ENCODE data around the gene SLC24A1. TPM values are rescaled to one million over a fixed set of nuclear protein-coding genes. Genes with fewer than 3 reads are reported as not detected.

SLC24A1 gene
- total and polyA plus RNA-seq, 2 experiments from 2014 or later = 4.9 to 7.2 TPM

GRCh38 chr15:65619626-65620290 is 2.0 kb upstream of the SLC24A1 start:
- H3K4me2 ChIP-seq (ENCODE audit: unreplicated experiment) = no peak overlapping the region
- no peaks in the 10 kb centered on the region for H3K9me2 ChIP-seq (ENCODE audit: insufficient read depth)
- H3K9ac ChIP-seq = no peak overlapping the region
- in situ Hi-C loops (cut with MboI) = no loop called here
- no peaks in the 10 kb centered on the region for H4K20me1 ChIP-seq (ENCODE audit: insufficient read depth)
- no peak overlapping the region for H3K4me3 ChIP-seq
- H3K9me3 ChIP-seq (ENCODE audit: low read depth) = no peaks in the 10 kb centered on the region
- H3K79me2 ChIP-seq (ENCODE audit: insufficient read depth) = no peaks in the 10 kb centered on the region
- no peak overlapping the region for H3K27ac ChIP-seq
- TF ChIP-seq EZH2phosphoT487 (IDR thresholded peaks at IDR 0.05; ENCODE audit: insufficient read depth, low read depth) (no peak), EZH2 (IDR thresholded peaks at IDR 0.05; ENCODE audit: insufficient read depth, poor library complexity, severe bottlenecking) (no peak)
- no peaks in the 10 kb centered on the region for H3F3A ChIP-seq (ENCODE audit: insufficient read depth)
- no peaks in the 10 kb centered on the region for H3K4me1 ChIP-seq (ENCODE audit: insufficient read depth)
- no peak for DNase-seq
- no peaks in the 10 kb centered on the region for H3K27me3 ChIP-seq (replicated peaks; ENCODE audit: insufficient read depth)
- no peak overlapping the region for H2AFZ ChIP-seq
- no peaks in the 10 kb centered on the region for H3K36me3 ChIP-seq (ENCODE audit: low read depth)
- 84 to 85% methylated on average over 5 of the region's 5 CpGs for WGBS, 2 experiments (ENCODE audit: low coverage in 1 of 2, low lambda C conversion rate in 2 of 2, missing lambda C conversion rate in 2 of 2)

- in situ Hi-C loops (cut with MboI) = no loop called here
Observed at GRCh38 chr15:65620833-65621232, 905 bp upstream of the SLC24A1 start.

GRCh38 chr15:65623103-65623502 is 1.4 kb downstream of the SLC24A1 start:
- no peak for DNase-seq
- no peak overlapping the region for H3K4me2 ChIP-seq (ENCODE audit: unreplicated experiment)
- no peak overlapping the region for H3K27ac ChIP-seq
- TF ChIP-seq EZH2 (IDR thresholded peaks at IDR 0.05; ENCODE audit: insufficient read depth, poor library complexity, severe bottlenecking) (no peak), EZH2phosphoT487 (IDR thresholded peaks at IDR 0.05; ENCODE audit: insufficient read depth, low read depth) (no peak)
- no peak overlapping the region for H2AFZ ChIP-seq
- no peaks in the 10 kb centered on the region for H3K9me3 ChIP-seq (ENCODE audit: low read depth)
- no peaks in the 10 kb centered on the region for H3K27me3 ChIP-seq (replicated peaks; ENCODE audit: insufficient read depth)
- in situ Hi-C loops (cut with MboI) = no loop called here
- H3K9ac ChIP-seq = no peak overlapping the region
- no peaks in the 10 kb centered on the region for H3K9me2 ChIP-seq (ENCODE audit: insufficient read depth)
- H3K36me3 ChIP-seq (ENCODE audit: low read depth) = no peaks in the 10 kb centered on the region
- no peaks in the 10 kb centered on the region for H3F3A ChIP-seq (ENCODE audit: insufficient read depth)
- no peaks in the 10 kb centered on the region for H4K20me1 ChIP-seq (ENCODE audit: insufficient read depth)
- no peaks in the 10 kb centered on the region for H3K79me2 ChIP-seq (ENCODE audit: insufficient read depth)
- H3K4me3 ChIP-seq = no peak overlapping the region
- no peaks in the 10 kb centered on the region for H3K4me1 ChIP-seq (ENCODE audit: insufficient read depth)

More at GRCh38 chr15:65620833-65621232, 905 bp upstream of the SLC24A1 start:
- no peaks in the 10 kb centered on the region for H3K4me1 ChIP-seq (ENCODE audit: insufficient read depth)
- H3K9me2 ChIP-seq (ENCODE audit: insufficient read depth) = no peaks in the 10 kb centered on the region
- 79 to 87% methylated on average over 2 of the region's 2 CpGs for WGBS, 2 experiments (ENCODE audit: low coverage in 1 of 2, low lambda C conversion rate in 2 of 2, missing lambda C conversion rate in 2 of 2)
- H3K79me2 ChIP-seq (ENCODE audit: insufficient read depth) = no peaks in the 10 kb centered on the region
- H3K9me3 ChIP-seq (ENCODE audit: low read depth) = no peaks in the 10 kb centered on the region
- H3K27me3 ChIP-seq (replicated peaks; ENCODE audit: insufficient read depth) = no peaks in the 10 kb centered on the region
- no peaks in the 10 kb centered on the region for H3F3A ChIP-seq (ENCODE audit: insufficient read depth)
- H3K9ac ChIP-seq = no peak overlapping the region
- H3K27ac ChIP-seq = no peak overlapping the region
- no peak for DNase-seq
- H3K36me3 ChIP-seq (ENCODE audit: low read depth) = no peaks in the 10 kb centered on the region
- no peaks in the 10 kb centered on the region for H4K20me1 ChIP-seq (ENCODE audit: insufficient read depth)
- H3K4me3 ChIP-seq = no peak overlapping the region
- TF ChIP-seq EZH2phosphoT487 (IDR thresholded peaks at IDR 0.05; ENCODE audit: insufficient read depth, low read depth) = no peak
- TF ChIP-seq EZH2 (IDR thresholded peaks at IDR 0.05; ENCODE audit: insufficient read depth, poor library complexity, severe bottlenecking) = no peak
- H3K4me2 ChIP-seq (ENCODE audit: unreplicated experiment) = no peak overlapping the region
- H2AFZ ChIP-seq = no peak overlapping the region

- no peak overlapping the region for H3K9ac ChIP-seq
- H3K4me1 ChIP-seq (ENCODE audit: insufficient read depth) = no peaks in the 10 kb centered on the region
- DNase-seq = no peak
- no peak overlapping the region for H3K4me2 ChIP-seq (ENCODE audit: unreplicated experiment)
- no peaks in the 10 kb centered on the region for H3K9me2 ChIP-seq (ENCODE audit: insufficient read depth)
- no peak overlapping the region for H2AFZ ChIP-seq
- no peaks in the 10 kb centered on the region for H3K9me3 ChIP-seq (ENCODE audit: low read depth)
- no peaks in the 10 kb centered on the region for H3K79me2 ChIP-seq (ENCODE audit: insufficient read depth)
- 67 to 72% methylated on average over 4 of the region's 4 CpGs for WGBS, 2 experiments (ENCODE audit: low coverage in 1 of 2, low lambda C conversion rate in 2 of 2, missing lambda C conversion rate in 2 of 2)
- 0 out of 2 replicates have a peak, but pooled peaks cover 6% of the 10 kb centered on the region for H3F3A ChIP-seq (ENCODE audit: insufficient read depth)
- H3K4me3 ChIP-seq = no peak overlapping the region
- no peak for TF ChIP-seq EZH2phosphoT487 (IDR thresholded peaks at IDR 0.05; ENCODE audit: insufficient read depth, low read depth)
- H3K27me3 ChIP-seq (replicated peaks; ENCODE audit: insufficient read depth) = no peaks in the 10 kb centered on the region
- no peaks in the 10 kb centered on the region for H3K36me3 ChIP-seq (ENCODE audit: low read depth)
- in situ Hi-C loops (cut with MboI) = no loop called here
- H3K27ac ChIP-seq = no peak overlapping the region
- H4K20me1 ChIP-seq (ENCODE audit: insufficient read depth) = no peaks in the 10 kb centered on the region
Observed at GRCh38 chr15:65626856-65627255, 5.1 kb downstream of the SLC24A1 start.

GRCh38 chr15:65629548-65629947 is 7.8 kb downstream of the SLC24A1 start:
- Histone ChIP-seq H2AFZ (no peak overlapping the region), H3K79me2 (ENCODE audit: insufficient read depth) (no peaks in the 10 kb centered on the region), H3K36me3 (ENCODE audit: low read depth) (no peaks in the 10 kb centered on the region), H3K9me2 (ENCODE audit: insufficient read depth) (no peaks in the 10 kb centered on the region), H3K27me3 (replicated peaks; ENCODE audit: insufficient read depth) (no peaks in the 10 kb centered on the region), H3K4me3 (no peak overlapping the region), H3K27ac (no peak overlapping the region), H3K4me1 (ENCODE audit: insufficient read depth) (peaks cover 14% of the 10 kb centered on the region), H3F3A (ENCODE audit: insufficient read depth) (0 out of 2 replicates have a peak, but pooled peaks cover 11% of the 10 kb centered on the region), H3K4me2 (ENCODE audit: unreplicated experiment) (no peak overlapping the region), H3K9me3 (ENCODE audit: low read depth) (no peaks in the 10 kb centered on the region), H4K20me1 (ENCODE audit: insufficient read depth) (no peaks in the 10 kb centered on the region), H3K9ac (no peak overlapping the region)
- TF ChIP-seq EZH2 (IDR thresholded peaks at IDR 0.05; ENCODE audit: insufficient read depth, poor library complexity, severe bottlenecking) (no peak), EZH2phosphoT487 (IDR thresholded peaks at IDR 0.05; ENCODE audit: insufficient read depth, low read depth) (no peak)
- WGBS, 2 experiments (ENCODE audit: low coverage in 1 of 2, low lambda C conversion rate in 2 of 2, missing lambda C conversion rate in 2 of 2) = 93 to 98% methylated on average over 3 of the region's 3 CpGs
- in situ Hi-C loops (cut with MboI) = no loop called here
- DNase-seq = no peak

Data from GM23248 (cell line).